HL-60/S4 treated with retinoic acid at 250 ng/mL for 4 days and 3 days (cell line): ENCODE results near the gene ANAPC2.
"Not testable (repeated sequence)": the region's sequence is repeated elsewhere in the genome, so short reads cannot be mapped to it uniquely, and the experiment has no call there.

Experiments
- in situ Hi-C: fragments of 300-500 bp; cut with MboI; formaldehyde crosslinking; loops from 2 replicates; pipeline ENCODE4 v1.7.0; 2022; ENCODE audit warnings: low sequenced_read_pairs

ANAPC2 gene

DNA sequence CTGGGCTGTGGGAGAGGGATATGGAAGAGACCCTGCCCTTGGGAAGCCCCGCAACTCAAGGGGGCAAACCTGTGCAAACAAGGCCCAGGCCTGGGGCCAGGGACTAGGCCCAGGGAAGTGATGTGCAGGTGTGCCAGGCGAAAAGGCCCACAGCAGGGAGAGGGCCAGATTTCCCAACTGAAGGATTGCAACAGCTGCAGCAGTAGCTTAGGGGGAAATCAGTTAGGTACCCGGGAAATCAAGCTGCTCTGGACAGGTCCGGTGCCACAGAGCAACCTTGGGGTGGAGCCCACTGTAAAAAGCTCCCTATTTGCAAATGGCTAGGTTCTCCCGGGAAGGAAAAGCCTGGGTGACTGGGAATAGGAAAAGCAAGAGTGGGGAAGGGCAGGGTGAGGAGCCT lies 39.0 kb downstream of the ANAPC2 start:
- in situ Hi-C loops, result no loop called here

- in situ Hi-C loops, result no loop called here
These were observed 39.7 kb downstream of the ANAPC2 start for GRCh38 chr9:137148661-137149060.

- in situ Hi-C loops, result no loop called here
These were observed 40.1 kb downstream of the ANAPC2 start for GRCh38 chr9:137148242-137148641.

GRCh38 chr9:137147793-137148160 lies 40.6 kb downstream of the ANAPC2 start:
- in situ Hi-C loops, result no loop called here

DNA sequence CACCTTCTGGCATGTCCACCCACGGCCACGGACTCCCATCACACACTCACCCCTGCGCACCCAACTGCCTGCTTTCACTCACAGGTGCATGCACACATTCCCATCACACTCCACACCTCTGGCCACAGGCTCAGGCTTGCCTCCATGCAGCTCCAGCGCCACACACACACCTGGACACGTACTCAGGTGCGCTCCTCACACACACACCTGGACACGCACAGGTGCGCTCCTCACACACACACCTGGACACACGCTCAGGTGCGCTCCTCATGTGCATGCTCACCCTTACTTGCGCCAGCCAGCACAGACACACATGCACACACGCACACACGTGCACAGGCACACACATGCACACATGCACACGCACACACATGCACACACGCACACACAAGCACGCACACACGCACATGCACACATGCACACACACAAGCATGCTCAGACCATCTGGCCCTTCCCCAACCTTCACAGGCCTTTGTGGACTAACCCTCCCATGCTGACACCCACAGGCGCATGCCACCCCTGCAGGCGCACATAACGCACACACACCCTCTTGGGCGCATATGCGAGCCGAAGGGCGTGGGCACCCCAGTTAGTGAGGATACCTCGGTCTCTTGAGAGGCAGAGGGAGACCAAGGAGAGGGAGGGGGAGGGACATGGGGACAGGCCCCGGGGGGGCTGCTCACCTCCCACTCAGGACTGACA lies 41.1 kb downstream of the ANAPC2 start:
- in situ Hi-C loops, result no loop called here

DNA sequence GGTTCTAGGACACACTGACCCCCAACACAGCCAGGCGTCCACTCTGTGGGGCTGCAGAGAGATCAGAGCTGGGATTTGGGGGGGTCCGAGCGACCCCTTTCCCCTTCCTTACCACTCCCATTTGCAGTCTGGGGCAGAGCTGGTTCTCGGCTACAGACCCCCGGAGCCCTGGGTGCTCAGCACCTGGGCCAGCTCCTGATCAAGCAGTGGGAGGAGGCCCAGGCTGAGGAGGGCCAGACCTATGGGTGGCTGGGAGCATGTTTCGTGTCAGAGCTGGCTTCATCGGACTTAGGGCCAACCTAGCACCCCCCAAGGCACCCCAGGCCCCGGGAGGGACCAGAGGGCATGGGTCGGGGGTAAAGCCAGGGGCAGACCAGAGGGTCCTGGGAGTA lies 41.8 kb downstream of the ANAPC2 start:
- in situ Hi-C loops, result no loop called here

- in situ Hi-C loops, result no loop called here
These were observed 42.4 kb downstream of the ANAPC2 start for GRCh38 chr9:137145731-137146526.

DNA sequence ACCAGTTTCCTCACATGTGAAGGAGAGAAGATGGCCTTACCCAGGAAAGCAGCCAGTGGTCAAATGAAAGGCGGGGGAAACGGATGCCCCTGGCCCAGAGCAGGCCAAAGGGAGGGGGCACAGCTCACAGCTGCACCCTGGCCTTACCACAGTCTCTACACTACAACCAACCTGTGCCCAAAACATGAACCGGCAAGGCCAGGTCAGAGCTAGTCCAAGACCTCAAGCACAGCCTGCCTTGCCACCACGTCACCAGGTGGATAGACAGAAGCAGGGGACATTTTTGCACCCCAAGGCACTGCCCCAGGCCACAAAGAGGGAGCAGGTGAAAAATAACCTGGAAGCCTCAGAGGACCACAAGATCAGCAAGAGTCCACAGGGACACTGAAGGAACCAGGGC lies 44.9 kb downstream of the ANAPC2 start:
- in situ Hi-C loops, result no loop called here

GRCh38 chr9:137141976-137142936 lies 46.1 kb downstream of the ANAPC2 start:
- in situ Hi-C loops, result no loop called here

DNA sequence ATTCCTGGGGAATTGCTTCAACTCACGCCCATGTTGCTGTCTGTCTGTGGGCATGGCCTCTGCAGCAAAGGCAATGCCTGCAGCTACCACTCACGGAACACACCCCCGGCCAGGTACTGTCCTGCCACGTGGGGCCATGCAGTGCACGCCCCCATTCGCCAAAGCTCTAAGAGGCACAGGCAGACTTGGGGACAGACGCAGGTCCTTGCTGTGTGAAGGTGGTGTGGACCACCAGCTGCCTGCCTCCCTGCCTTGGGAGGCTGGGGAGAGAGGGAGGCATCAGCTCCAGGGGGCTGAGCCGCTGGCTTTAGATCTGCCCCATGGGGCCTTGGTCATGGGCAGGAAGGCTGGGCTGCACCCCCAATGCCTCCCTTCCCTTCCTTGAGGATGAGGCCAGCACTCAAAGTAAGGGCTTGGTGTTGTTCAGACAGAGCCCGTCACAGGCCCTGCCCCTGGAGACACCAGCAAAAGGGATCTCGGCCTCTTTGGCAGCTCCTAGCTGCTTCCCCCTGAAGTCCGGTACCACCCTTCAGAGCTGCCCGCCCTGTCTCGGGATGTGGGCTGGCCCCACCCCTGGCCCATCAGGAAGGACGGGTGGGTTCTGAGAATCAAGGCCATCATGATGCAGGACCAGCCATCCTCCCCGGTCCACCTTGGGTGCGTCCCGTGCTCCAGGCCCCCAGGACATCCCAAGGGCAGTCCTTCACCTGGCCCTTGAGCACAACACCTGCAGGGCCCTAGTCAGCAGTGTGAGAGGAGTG lies 47.1 kb downstream of the ANAPC2 start:
- in situ Hi-C loops, result no loop called here

- in situ Hi-C loops, result no loop called here
These were observed 48.0 kb downstream of the ANAPC2 start for GRCh38 chr9:137140151-137141012.

DNA sequence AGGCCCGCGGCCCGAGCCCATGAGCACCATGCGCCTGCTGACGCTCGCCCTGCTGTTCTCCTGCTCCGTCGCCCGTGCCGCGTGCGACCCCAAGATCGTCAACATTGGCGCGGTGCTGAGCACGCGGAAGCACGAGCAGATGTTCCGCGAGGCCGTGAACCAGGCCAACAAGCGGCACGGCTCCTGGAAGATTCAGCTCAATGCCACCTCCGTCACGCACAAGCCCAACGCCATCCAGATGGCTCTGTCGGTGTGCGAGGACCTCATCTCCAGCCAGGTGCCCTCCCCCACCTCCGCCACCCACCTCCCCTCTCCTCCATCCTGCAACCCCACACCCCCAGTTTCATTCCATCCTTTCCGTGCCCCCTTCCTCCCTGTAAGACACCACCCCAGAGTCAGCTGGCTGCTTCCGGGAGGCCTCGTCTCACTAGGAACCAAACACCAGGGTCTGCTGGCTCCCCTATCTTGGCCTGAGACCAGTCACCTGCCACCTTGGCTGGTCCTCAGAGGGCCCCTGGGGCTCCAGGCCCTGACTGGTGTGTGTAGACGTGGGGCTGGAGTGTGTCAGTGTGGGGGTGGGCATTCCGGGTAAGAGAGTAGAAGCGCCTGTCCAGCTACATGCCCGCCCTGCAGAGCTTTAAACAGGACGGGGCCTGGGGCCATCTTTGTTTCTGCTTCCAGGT lies 48.8 kb downstream of the ANAPC2 start:
- in situ Hi-C loops, result no loop called here

GRCh38 chr9:137138722-137139467 lies 49.5 kb downstream of the ANAPC2 start, which contains the start of gene GRIN1:
TSS of gene GRIN1 (plus strand) at chr9:137139154. CDS start at chr9:137139487, 333 bp downstream.
- in situ Hi-C loops, result no loop called here

- in situ Hi-C loops, result no loop called here
These were observed 50.2 kb downstream of the ANAPC2 start for GRCh38 chr9:137138058-137138721.

DNA sequence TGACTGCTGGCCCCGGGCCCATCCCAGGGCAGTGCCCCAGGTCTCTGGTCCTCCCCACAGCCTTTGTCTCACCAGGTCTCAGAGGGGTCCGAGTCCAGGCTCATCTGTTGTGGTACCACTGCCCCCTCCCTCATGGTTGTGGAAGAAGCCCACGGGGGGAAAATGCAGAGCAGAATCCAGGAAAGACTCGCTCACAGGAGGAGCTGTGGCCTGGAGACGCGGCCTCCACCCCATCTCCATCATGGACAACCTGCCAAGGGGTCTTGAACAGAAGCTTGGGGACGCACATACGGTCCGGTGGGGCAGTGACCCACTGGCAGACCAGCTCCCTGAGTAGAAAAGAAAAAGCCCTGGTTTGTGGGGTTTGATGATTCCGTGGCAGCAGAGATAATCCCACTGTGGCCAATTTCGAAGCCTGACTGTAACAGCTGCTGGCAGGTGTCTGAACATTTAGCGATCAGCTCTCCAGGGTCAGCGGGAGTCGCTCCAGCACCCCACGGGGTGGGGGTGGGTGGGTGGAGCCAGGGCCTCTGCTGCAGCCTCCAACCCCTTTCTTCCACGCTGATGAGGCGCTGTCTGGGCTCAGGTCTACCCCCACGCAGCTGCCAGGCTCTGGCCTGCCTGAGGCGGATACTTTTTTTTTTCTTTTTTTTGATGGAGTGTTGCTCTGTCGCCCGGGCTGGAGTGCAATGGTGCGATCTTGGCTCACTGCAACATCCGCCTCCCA lies 51.3 kb downstream of the ANAPC2 start:
- in situ Hi-C loops, result no loop called here

DNA sequence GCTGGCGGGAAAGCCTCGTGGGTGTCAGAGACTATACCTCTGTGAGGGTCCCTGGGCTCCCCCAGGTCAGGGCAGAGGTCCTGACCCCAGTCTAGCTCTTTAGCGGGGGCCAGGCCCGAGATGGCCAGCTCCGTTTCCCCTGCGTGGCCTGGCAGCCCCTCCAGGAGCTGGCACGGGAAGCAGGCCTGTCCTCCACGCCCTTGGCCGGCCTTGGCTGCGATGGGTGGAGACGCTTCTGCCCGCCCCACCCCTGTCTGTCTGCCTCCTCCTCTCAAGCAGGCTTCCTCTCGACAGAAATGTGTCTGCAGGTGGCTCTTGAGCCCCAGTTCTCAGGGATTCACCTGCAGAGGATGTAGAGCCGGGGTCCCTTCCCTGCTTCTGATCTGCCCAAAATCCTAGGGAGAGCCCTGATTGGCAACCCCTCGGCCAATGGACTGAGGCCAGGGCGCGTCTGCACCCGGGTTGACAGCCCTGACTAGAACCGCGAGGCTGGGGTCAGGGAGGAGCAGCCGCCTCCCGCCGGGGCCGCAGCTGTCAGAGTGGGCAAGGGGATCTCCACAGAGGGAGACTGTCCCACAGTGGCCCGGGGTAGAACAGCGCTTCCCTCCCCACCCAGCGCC lies 52.0 kb downstream of the ANAPC2 start:
- in situ Hi-C loops, result no loop called here

GRCh38 chr9:137135154-137135553 lies 53.2 kb downstream of the ANAPC2 start:
- in situ Hi-C loops, result not testable (repeated sequence)
